ENCODE measurements around the gene KCNJ6.

GRCh38 chr21:37771181-37771580 is 145.1 kb downstream of the KCNJ6 start:
- TF ChIP-seq POLR2A (IDR thresholded peaks at IDR 0.05) = no peak
- TF ChIP-seq, protein P1, sequence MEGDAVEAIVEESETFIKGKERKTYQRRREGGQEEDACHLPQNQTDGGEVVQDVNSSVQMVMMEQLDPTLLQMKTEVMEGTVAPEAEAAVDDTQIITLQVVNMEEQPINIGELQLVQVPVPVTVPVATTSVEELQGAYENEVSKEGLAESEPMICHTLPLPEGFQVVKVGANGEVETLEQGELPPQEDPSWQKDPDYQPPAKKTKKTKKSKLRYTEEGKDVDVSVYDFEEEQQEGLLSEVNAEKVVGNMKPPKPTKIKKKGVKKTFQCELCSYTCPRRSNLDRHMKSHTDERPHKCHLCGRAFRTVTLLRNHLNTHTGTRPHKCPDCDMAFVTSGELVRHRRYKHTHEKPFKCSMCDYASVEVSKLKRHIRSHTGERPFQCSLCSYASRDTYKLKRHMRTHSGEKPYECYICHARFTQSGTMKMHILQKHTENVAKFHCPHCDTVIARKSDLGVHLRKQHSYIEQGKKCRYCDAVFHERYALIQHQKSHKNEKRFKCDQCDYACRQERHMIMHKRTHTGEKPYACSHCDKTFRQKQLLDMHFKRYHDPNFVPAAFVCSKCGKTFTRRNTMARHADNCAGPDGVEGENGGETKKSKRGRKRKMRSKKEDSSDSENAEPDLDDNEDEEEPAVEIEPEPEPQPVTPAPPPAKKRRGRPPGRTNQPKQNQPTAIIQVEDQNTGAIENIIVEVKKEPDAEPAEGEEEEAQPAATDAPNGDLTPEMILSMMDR (IDR thresholded peaks at IDR 0.05) = no peak

Data from uterus (tissue), 2 donors.